Measurements from ENCODE around the gene CYSRT1. TPM values are rescaled to one million over a fixed set of nuclear protein-coding genes. Genes with fewer than 3 reads are reported as not detected.

Gene CYSRT1
- total RNA-seq, result 0.27 TPM

- no peak for DNase-seq (ENCODE audit: low read depth in 2 of 3, low spot score in 2 of 3)
These were observed at the start of gene CYSRT1 for GRCh38 chr9:137224830-137225694. CYSRT1 (plus strand) TSS chr9:137225174; CDS start chr9:137225622, 448 bp downstream.

- no peak for DNase-seq (ENCODE audit: low read depth in 2 of 3, low spot score in 2 of 3)
These were observed 49.5 kb upstream of the CYSRT1 start for GRCh38 chr9:137175345-137175961.

GRCh38 chr9:137176302-137177182 is 48.4 kb upstream of the CYSRT1 start:
- DNase-seq (ENCODE audit: low read depth in 2 of 3, low spot score in 2 of 3), result peak in 1 of 3 donors; percentile 37

GRCh38 chr9:137178201-137178938 is 46.6 kb upstream of the CYSRT1 start:
- no peak for DNase-seq (ENCODE audit: low read depth in 2 of 3, low spot score in 2 of 3)

GRCh38 chr9:137178939-137179630 is 45.9 kb upstream of the CYSRT1 start:
- no peak for DNase-seq (ENCODE audit: low read depth in 2 of 3, low spot score in 2 of 3)

GRCh38 chr9:137179761-137180160 is 45.2 kb upstream of the CYSRT1 start:
- DNase-seq (ENCODE audit: low read depth in 2 of 3, low spot score in 2 of 3), result no peak

- no peak for DNase-seq (ENCODE audit: low read depth in 2 of 3, low spot score in 2 of 3)
These were observed 44.5 kb upstream of the CYSRT1 start for GRCh38 chr9:137180491-137180890.

- no peak for DNase-seq (ENCODE audit: low read depth in 2 of 3, low spot score in 2 of 3)
These were observed 43.3 kb upstream of the CYSRT1 start for GRCh38 chr9:137181680-137182079.

- DNase-seq (ENCODE audit: low read depth in 2 of 3, low spot score in 2 of 3), result no peak
These were observed 42.1 kb upstream of the CYSRT1 start for GRCh38 chr9:137182836-137183235.

GRCh38 chr9:137183980-137184595 is 40.9 kb upstream of the CYSRT1 start:
- DNase-seq (ENCODE audit: low read depth in 2 of 3, low spot score in 2 of 3), result no peak

GRCh38 chr9:137184881-137185660 is 39.9 kb upstream of the CYSRT1 start:
- no peak for DNase-seq (ENCODE audit: low read depth in 2 of 3, low spot score in 2 of 3)

GRCh38 chr9:137185921-137186320 is 39.1 kb upstream of the CYSRT1 start:
- DNase-seq (ENCODE audit: low read depth in 2 of 3, low spot score in 2 of 3), result no peak

- DNase-seq (ENCODE audit: low read depth in 2 of 3, low spot score in 2 of 3), result no peak
These were observed 38.6 kb upstream of the CYSRT1 start for GRCh38 chr9:137186385-137186784.

GRCh38 chr9:137187386-137187785 is 37.6 kb upstream of the CYSRT1 start:
- DNase-seq (ENCODE audit: low read depth in 2 of 3, low spot score in 2 of 3), result no peak

GRCh38 chr9:137188086-137188489 is 36.9 kb upstream of the CYSRT1 start:
- no peak for DNase-seq (ENCODE audit: low read depth in 2 of 3, low spot score in 2 of 3)

- DNase-seq (ENCODE audit: low read depth in 2 of 3, low spot score in 2 of 3), result peak; percentile 94 to 99 (median 94)
These were observed 36.3 kb upstream of the CYSRT1 start, which contains the start of the genes ANAPC2 and SSNA1 for GRCh38 chr9:137188490-137189296. ANAPC2 (minus strand) TSS chr9:137188560; CDS start chr9:137188532, 28 bp downstream. SSNA1 (plus strand) TSS chr9:137188676; CDS start chr9:137188727, 51 bp downstream.
